Right ventricle myocardium inferior (tissue), 1 donor: ENCODE measurements around the gene CPE. TPM values are rescaled to one million over a fixed set of nuclear protein-coding genes. Genes with fewer than 3 reads are reported as not detected.
"Not testable (repeated sequence)": the region's sequence is repeated elsewhere in the genome, so short reads cannot be mapped to it uniquely, and the experiment has no call there.

ENCODE experiments used
- ATAC-seq: fragments of 200-7000 bp; cut with Tn5 transposase; one replicate; pipeline ENCODE4 v1.9.1; 2020; ENCODE audit warnings: mild to moderate bottlenecking, moderate library complexity
- DNase-seq: peaks from one replicate; pipeline ENCODE4 v3.0.0; 2021; ENCODE audit errors: missing footprints
- intact Hi-C: fragments of 100-400 bp; cut with DNase I; formaldehyde crosslinking; loops from one replicate; pipeline ENCODE4 v1.11.0; 2022
- total RNA-seq: library from RNA; stranded (reverse); fragmentation: NEBNext Ultra II Directional; extraction: Animal tissue kit (Norgen Biotek cat#: 25700); gene quantifications from one replicate; pipeline ENCODE4 v1.2.1, GENCODE V29; 2021
- donor health status: DM: no; HTN: yes; CAD: no; lungs with severe emphysema.

CPE gene
- total RNA-seq, 1 donor from 2014 or later, result 56.2 TPM

DNA sequence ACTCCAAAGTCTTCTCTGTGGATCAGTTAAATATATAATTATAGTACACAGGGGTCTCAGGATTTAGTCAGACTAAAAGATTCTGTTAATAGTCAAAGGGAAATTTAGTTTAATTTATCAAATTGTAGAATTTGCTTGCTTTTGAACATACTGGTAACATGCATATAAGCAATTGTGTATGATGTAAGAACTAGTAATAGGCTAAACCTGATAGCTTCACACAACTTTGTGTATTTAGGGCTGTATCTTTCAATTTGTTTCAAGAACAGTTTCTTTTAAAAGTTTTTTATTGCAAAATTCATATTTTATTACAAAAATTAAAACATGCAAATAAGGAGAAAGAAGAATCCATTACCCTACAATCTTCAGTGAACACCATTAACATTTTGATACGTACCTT, 99.5 kb downstream of the CPE start:
- intact Hi-C loops, result no loop called here
- no peak for ATAC-seq

DNA sequence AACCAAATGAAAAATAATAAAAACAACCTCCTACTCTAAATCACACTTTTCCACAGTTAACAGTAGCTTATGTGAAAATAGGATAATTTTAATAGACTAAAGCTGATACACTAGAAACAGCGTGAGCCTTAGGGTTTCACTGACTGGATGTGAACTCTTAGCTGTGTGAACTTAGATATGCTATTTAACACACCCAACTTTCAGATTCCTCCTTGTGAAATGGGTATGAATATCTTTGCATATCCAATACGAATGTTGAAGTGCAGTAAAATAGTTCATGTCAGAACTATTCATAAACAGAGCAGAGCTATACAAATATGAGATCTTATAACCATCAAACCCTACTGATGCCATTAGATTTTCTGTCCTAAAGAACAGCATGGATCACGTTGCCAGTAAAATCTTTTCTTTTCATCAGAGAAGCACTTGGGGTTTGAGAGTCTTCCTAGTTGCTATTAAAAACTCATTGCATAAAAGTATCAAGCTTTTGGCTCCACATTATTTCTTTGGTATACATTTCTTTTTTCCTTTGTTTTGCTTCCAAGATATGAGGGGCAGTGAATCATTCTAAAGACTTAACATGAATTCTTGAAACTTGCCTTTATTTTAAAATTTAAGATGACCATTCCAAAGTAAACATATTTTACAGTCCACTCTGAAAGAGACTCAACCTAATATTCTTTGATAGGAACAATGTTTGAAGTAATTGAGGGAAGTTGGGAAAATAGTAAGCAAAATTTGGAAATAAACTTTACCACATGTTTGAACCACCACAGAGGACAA, 102.4 kb downstream of the CPE start:
- DNase-seq, result no peak
- no peak for ATAC-seq
- intact Hi-C loops, result no loop called here

More for the DNA sequence above, 99.5 kb downstream of the CPE start:
- DNase-seq, result no peak

DNA sequence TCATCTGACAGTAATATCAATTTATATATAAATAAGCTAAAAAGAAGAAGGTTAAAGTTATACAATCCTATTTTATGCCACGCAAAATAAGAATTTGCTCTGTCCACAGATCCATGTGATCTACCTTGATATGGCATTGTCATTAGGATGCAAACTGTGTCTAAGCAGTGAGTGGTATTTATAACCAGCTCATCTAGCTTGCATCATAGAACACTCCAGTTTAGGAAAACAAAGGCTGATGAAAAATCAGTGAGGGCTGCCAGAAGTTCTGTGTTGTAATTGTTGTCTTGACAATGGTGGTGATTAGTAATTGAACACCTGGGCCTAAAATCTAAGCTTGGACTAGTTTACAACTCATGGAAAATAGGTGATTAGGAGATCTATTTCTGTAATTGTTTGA, 111.0 kb downstream of the CPE start:
- ATAC-seq, result no peak
- intact Hi-C loops, result loop anchor here (5.0 kb wide), 1 partner anchor 48 kb away; no protein-coding TSS in a partner anchor
- no peak for DNase-seq

DNA sequence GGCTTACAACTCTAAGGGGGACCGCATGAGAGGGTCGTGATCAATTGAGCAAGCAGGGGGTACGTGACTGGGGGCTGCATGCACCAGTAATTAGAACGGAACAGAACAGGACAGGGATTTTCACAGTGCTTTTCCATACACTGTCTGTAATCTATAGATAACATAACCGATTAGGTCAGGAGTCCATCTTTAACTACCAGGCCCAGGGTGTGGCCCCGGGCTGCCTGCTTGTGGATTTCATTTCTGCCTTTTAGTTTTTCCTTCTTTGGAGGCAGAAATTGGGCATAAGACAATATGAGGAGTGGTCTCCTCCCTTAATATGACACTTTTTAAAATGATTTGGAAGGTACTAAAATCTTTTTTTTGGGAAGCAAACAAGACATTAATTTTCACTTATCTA, 113.8 kb downstream of the CPE start:
- ATAC-seq, DNase-seq: not testable (repeated sequence)
- intact Hi-C loops, result loop anchor here (5.0 kb wide), 1 partner anchor 45 kb away; no protein-coding TSS in a partner anchor

DNA sequence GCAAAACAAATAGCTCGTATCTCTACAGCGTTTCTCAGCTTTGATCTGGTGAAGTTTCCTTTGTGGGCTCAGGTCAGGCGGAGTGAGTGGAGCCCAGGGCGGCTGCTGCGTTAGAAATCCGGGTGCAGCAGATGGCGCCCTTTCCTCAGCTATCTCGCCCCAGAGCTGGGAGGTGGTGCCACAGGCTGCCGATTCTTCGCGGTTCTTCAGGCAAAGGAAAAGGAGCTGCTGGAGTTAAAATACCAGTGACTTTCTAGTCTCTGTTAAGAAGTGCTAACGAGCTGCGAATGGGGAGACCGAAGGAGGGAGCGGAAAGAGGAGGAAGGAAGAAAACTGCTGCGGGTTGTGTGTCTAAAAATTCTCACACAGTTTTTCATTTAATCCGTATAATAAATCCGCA, 114.6 kb downstream of the CPE start:
- intact Hi-C loops, result loop anchor here (1.0 to 5.0 kb wide), 2 partner anchors 44 to 599 kb away; no protein-coding TSS in a partner anchor
- DNase-seq (peak; percentile 78), ATAC-seq (peak; percentile 85)

DNA sequence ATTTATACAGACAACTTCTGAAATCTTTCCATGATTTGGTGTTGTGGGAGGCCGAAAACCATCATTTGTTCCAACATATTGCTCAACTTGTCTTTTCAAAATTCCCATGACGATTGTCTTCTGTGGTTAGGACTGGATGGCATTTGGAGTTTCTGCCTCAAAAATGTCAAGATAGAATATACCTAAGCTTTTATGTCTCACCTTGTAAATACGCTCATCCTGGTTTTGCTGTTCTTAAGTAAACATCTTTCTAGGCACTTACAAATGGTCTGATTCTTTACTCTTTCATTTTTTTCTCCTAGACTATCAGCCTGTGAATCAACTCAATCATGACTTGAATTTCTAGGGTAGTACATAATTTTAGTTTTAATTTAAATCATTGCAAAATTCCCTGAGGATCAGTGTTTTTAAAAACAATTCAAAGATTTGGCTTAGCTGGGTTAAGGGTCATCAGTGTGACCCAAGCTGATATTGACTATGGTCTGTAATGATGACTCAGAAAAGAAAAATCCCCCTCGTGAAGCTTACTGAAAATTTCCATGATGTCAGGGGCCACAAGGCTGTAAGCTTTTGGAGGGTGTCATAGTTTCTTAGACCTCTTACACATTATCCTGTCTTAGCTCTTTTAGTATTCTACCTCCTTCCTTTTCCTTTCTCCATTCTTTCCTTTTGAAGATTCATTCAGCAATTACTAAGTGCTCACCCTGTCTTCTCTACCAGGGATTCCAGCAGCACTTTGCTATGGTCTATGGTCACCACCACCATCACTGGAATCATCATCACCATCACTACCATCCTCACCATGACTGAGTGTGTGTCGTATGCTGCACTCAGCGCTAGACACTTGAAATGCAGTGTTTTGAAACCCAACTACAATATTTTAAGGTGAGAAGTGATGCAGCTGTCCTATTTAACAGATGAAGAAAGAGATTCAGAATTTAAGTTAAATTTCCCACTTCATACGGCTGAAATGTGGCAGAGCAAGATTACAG, 124.4 kb downstream of the CPE start:
- intact Hi-C loops, result no loop called here
- DNase-seq, result no peak
- ATAC-seq, result peak; percentile 46

DNA sequence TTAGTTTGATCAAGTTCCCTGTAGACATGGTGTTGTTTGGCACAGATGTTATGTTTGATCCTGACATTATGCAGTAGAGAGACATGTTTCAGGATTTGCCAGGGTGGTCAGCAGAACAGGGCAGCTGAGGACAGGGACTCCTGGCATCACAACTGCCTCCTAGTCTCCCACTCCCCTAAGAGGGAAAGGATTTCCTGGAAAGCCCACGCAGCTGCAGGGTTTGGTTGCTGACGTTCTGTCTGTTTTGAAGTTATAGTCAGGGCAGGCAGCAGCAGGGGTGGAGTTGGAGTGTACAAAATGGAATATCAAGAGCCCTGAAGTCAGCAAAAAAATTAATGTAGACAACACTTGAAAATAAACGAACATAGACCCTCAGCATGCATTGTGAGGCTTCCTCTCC, 125.4 kb downstream of the CPE start:
- ATAC-seq (no peak), DNase-seq (no peak)
- intact Hi-C loops, result no loop called here

DNA sequence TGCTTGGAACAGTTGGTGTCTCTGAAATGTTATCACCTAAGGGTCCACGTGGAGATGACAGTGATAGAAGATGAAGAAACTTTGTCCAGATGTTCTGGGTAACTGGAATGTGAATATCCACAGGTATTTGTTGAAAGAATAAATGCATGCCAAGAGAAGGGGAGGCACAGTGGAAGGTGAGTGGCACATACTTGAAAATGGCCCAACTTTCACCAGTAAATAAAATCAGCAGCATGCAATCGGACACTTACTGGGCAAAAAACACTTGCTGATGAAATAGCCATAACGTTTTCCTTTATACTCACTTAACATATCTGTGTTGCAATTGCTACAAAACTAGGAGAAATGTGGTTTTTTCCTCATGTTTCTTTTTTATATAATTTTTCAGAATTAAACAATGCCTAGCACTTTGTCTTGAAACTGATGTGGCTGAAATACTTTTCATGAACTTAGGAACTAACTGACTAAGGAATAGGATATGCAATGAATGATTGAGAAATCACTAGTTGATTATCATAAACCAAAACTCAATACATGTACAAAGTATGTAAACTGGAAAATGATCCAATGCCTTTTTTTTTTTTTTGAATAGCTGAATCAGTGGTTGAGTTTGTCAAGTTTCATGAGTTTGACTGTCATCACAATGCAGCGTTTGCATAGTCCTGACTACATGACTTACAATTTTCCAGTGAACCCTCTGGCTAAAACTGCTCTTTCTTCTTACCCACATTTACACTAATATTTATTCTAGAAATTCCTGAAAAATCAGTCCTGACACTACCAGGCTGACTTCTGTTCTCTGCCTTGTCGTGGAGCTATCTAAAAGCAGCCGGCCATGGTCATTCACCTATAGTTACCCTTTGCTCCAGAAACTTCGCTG, 127.4 kb downstream of the CPE start:
- no peak for DNase-seq
- no peak for ATAC-seq
- intact Hi-C loops, result no loop called here

DNA sequence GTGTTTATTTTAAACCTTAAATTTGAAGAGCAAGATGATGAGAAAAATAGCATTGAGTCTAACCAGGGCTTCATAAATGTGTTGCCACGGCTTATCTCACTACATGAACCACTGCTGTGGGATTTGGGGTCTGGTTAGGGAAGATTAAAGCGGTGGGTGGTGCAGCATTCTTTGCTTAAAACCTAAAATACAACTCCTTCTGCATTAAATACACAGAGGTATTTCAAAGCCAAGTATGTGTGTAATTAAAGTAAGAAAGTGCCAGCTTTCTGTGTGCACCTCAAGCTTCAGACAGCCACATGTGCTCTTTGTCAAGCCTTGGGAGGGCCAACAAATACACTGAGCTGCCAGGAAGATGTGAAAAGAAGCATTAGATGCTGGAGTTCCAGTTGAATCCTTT, 128.0 kb downstream of the CPE start:
- intact Hi-C loops, result no loop called here
- ATAC-seq (no peak), DNase-seq (no peak)

DNA sequence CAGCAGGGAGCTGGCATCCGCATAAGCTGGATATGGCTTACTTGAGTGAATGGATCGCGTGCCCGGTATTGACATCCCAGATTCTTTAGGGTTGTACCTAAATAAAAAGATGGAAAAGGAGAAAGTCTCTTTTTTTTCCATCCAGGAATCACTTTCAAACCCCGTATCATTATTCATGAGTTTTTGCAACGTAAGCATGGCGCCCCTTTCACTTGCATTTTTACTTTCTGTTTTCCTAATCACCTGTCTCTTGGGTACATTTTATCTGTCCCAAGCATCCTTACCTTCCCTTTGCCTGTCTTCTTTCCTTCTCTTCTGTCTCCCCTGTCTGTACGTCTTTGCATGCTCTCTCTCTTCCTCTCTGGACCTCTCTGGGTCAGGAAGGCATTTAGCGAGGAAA, 128.6 kb downstream of the CPE start:
- ATAC-seq (no peak), DNase-seq (no peak)
- intact Hi-C loops, result no loop called here

DNA sequence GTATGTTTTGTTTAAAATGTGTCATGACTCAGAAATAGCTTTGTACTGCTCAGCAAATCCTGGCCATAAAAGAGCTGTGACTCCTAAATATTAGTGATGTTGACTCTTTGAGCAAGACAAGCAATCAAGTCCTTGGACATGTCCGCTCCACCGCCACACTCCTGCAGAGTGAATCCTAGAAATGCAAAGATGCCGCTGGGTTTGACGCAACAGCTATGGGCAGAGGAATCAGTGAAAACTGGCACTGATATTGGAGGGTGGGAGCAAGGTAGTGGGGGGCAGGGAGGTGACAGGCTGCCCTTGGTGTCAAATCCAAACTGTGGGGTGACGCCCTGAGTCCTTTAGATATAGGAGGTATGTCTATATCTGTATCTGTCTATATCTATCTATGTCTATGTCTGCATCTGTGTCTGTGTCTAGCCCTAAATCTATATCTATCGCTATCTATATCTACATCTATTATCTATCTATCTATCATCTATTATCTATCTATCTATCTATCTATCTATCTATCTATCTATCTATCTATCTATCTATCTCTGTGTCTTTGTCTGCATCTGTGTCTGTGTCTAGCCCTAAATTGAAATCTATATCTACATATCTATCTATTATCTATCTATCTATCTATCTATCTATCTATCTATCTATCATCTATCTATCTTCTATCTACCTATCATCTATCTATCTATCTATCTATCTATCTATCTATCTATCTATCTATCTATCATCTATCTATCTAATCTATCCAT, 129.7 kb downstream of the CPE start:
- intact Hi-C loops, result no loop called here
- DNase-seq (no peak), ATAC-seq (no peak)

DNA sequence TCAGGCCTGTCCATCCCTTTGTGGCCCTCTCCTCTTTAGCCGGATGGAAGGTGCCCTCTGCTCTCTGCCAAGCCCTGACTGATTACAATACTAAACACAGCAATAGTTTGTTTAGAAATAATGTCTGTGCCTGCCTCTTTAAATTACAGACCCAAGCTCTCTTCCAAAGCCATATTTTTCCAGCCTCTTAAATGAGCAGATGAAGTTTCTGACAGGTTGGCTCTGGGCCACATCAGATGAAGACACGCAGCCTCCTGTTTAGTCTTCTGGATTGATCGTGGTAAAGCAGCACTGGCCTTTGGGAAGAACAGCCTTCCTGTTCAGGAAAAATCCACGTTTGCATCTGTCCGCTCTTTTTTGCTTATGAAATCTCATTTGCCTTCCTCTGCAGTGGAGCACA, 133.6 kb downstream of the CPE start:
- DNase-seq (no peak), ATAC-seq (no peak)
- intact Hi-C loops, result no loop called here

DNA sequence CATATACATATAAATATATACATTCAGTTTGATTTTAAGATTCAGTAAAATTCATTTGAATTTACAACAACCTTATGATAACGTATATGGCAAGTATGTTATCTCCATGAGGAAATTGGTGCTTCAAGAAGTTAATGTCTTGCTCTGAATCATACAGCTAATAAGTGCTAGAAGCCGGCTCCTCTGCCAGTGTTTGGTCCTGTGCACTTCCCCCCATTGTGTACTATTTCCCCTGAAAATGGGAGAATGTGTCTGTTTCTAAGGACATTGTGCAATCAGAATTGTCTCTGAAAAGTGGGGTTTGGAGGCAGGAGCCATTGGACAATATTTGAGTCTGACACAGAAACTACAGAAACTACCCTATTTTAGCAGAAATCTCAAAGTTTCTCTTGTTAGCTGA, 135.9 kb downstream of the CPE start:
- intact Hi-C loops, result no loop called here
- ATAC-seq (no peak), DNase-seq (no peak)

DNA sequence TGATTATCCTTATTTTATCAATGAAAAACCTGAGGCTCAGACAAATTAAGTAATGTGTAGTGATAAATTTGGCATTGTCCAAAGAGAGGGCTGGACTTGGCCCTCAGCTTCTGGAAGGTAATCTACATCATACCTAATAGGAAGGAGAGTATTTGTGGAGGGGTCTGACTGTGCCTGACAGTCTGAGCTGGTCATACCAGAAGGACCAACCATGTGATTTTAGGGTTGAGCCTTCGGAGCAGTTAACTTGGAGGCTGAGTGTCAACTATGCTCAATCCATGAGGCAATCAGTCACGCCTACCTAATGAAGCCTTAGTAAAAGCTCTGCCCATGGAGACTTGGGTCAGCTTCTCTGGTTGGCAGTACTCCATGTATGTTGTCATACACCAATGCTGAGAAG, 136.4 kb downstream of the CPE start:
- ATAC-seq (no peak), DNase-seq (no peak)
- intact Hi-C loops, result no loop called here

DNA sequence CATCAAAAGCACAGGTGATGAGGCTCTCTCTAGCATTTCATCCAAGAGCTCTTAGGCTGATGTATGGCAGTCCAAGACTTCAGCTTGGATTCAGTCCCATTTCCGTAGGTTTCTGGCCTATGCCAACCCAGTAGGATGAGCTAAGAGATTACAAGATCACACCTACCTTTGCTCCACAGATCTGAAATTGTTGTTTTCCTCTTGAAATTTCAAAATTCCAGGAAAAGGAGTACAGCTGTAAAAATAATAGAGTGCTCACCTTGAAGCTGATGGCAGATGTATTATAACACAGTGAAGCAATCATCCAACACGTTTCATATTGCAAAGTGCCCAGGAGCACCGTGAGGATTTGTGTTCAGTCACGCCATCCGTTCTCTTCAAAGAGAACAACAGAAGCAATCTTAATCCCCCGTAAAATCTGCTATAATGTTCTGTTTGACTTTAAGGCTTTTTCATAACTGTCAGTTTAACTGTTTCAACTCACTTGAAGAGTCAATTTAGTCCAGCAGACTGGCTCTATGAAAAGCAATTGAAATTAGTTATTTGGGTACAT, 137.5 kb downstream of the CPE start:
- intact Hi-C loops, result no loop called here
- DNase-seq, result no peak
- no peak for ATAC-seq

DNA sequence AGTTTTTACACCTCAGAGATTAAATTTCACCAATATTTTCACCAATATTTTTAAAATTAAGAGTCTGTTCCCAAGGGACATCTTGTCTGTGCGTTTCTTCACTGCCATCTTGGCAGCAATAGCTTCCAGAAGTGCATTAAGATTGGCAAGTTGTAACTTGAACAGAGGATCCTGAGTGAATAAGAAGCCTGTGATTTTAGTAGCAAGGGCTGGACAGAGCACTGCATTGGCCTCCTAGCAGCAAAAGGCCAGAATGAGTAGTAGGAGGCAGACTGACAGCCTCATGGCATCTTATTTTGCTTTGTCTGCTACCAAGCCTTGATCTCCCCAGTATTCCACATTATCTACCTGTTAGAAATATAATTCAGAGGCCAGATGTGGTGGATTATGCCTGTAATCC, 138.4 kb downstream of the CPE start:
- intact Hi-C loops, result no loop called here
- DNase-seq, result no peak
- no peak for ATAC-seq

DNA sequence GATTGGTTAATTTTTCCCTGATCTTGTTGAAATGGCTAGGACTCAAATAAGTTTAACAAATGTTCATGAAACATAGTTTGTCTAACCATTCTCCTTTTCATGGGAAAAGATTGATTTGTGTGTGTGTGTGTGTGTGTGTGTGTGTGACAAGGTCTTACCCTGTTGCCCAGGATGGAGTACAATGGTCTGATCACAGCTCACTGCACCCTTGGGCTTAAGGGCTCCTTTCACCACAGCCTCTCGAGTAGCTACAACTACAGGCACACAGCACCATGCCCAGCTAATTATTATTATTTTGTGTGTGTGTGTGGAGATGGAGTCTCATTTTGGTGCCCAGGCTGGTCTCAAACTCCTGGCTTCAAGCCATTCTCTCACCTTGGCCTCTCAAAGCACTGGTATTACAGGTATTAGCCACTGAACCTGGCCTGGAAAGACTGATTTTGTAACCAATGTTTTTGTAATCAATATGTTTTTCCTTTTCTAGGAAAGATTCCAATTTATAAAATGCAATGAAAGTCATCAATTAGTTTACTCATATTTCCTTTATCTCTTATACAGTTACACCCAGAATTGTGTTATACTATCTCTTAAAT, 139.3 kb downstream of the CPE start:
- no peak for ATAC-seq
- DNase-seq, result no peak
- intact Hi-C loops, result no loop called here

DNA sequence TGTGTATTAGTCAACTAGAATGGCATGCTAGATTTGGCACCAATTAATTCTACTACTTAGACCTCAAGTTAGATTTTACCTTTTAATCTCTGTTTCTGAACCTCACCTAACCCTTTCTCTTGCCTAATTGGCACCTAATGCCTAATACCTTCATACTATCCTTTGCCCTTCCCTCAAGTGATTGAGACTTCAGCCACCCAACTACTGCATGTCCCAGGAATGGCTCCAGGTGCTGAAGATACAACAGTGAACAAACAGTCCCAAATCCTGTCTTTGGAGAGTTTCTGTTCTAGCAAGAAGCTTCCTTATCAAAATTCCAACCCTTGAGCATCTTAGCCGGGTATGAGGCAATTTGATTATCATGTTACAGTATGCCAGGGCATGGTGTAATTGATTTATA, 139.9 kb downstream of the CPE start:
- ATAC-seq, result no peak
- intact Hi-C loops, result no loop called here
- no peak for DNase-seq
